Measurements from ENCODE around the gene ABCC1.

Gene ABCC1

DNA sequence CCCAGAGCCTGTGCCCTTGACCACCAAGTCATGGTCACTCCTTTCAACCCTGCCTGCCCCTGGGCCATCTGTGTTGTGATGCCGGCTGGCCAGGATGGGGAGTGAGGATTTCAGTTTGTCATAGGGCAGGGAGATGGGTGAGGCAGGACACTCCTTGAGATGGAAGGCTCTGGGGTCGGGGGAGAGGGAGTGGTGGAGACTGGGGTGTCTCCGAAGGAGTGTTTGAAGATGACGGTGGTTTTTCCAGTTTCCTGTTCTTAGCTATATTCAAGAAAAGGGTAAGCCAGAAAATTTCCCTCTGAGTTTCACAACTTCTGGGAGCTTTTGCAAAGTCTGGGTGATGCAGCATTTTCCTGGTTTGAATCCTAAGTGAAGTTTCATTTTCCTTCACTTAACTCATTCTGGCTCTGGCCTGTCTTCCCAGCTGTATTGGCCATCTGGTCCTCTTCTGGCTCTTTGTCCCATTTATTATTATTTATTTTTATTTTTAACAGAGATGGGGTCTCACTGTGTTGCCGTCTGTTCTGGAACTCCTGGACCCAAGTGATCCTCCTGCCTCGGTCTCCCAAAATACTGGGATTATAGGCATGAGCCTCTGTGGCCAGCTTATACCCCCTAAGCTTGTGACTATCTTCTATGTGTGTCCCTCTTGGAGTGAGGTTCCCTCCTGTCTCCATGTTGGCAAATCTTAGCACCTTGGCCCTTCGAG lies 27.7 kb downstream of the ABCC1 start:
- Histone ChIP-seq H3K4me3 (ENCODE audit: low read length) (no peak overlapping the region), H3K36me3 (ENCODE audit: control insufficient read depth, low read length) (peaks cover 59% of the 10 kb centered on the region), H3K9me3 (ENCODE audit: control insufficient read depth, insufficient read depth, low read length) (peaks cover 39% of the 10 kb centered on the region), H3K27ac (ENCODE audit: low read depth, low read length) (no peak overlapping the region), H3K9me2 (replicated peaks; ENCODE audit: control insufficient read depth, low read length) (no peaks in the 10 kb centered on the region), H3F3A (ENCODE audit: control insufficient read depth, insufficient read depth) (no peaks in the 10 kb centered on the region), H3K4me2 (ENCODE audit: low read length) (no peak overlapping the region), H3K27me3 (ENCODE audit: control insufficient read depth, low read length) (no peaks in the 10 kb centered on the region), H3K79me2 (ENCODE audit: control insufficient read depth, low read length) (peaks cover 90% of the 10 kb centered on the region), H4K20me1 (ENCODE audit: control insufficient read depth, insufficient read depth, low read depth, low read length) (no peaks in the 10 kb centered on the region), H3K4me1 (ENCODE audit: control insufficient read depth, low read length) (no peaks in the 10 kb centered on the region)
- TF ChIP-seq, protein P1, sequence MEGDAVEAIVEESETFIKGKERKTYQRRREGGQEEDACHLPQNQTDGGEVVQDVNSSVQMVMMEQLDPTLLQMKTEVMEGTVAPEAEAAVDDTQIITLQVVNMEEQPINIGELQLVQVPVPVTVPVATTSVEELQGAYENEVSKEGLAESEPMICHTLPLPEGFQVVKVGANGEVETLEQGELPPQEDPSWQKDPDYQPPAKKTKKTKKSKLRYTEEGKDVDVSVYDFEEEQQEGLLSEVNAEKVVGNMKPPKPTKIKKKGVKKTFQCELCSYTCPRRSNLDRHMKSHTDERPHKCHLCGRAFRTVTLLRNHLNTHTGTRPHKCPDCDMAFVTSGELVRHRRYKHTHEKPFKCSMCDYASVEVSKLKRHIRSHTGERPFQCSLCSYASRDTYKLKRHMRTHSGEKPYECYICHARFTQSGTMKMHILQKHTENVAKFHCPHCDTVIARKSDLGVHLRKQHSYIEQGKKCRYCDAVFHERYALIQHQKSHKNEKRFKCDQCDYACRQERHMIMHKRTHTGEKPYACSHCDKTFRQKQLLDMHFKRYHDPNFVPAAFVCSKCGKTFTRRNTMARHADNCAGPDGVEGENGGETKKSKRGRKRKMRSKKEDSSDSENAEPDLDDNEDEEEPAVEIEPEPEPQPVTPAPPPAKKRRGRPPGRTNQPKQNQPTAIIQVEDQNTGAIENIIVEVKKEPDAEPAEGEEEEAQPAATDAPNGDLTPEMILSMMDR (IDR thresholded peaks at IDR 0.05; ENCODE audit: low read depth, low read length, poor library complexity, severe bottlenecking) = no peak
- no peak for TF ChIP-seq EZH2phosphoT487 (IDR thresholded peaks at IDR 0.05; ENCODE audit: borderline replicate concordance, low read length)

DNA sequence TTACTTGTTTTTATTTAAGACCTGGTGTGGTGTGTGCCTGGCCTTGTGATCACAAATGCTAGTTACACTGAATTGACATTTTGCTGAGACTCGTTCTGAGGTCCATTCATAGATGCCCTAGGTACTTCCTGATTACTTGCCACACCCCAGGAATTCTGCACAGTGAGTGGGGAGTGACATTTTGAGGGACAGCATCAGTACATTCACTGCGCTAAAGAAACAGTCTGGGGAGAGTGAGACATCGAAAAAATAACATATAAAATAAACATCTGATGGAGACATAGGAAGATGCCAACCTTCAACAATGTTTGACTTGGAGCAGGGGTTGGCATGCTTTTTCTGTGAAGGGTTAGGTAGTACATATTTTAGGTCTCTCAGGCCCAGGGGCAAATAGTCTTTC lies 30.4 kb downstream of the ABCC1 start:
- Histone ChIP-seq H3F3A (ENCODE audit: control insufficient read depth, insufficient read depth) (no peaks in the 10 kb centered on the region), H3K4me1 (ENCODE audit: control insufficient read depth, low read length) (no peaks in the 10 kb centered on the region), H3K4me2 (ENCODE audit: low read length) (no peak overlapping the region), H3K27ac (ENCODE audit: low read depth, low read length) (no peak overlapping the region), H3K9me2 (replicated peaks; ENCODE audit: control insufficient read depth, low read length) (no peaks in the 10 kb centered on the region), H3K9me3 (ENCODE audit: control insufficient read depth, insufficient read depth, low read length) (peaks cover 40% of the 10 kb centered on the region), H3K27me3 (ENCODE audit: control insufficient read depth, low read length) (no peaks in the 10 kb centered on the region), H3K79me2 (ENCODE audit: control insufficient read depth, low read length) (peaks cover 87% of the 10 kb centered on the region), H4K20me1 (ENCODE audit: control insufficient read depth, insufficient read depth, low read depth, low read length) (no peaks in the 10 kb centered on the region), H3K36me3 (ENCODE audit: control insufficient read depth, low read length) (peaks cover 48% of the 10 kb centered on the region), H3K4me3 (ENCODE audit: low read length) (no peak overlapping the region)
- TF ChIP-seq, protein P1 (IDR thresholded peaks at IDR 0.05; ENCODE audit: low read depth, low read length, poor library complexity, severe bottlenecking) = no peak
- TF ChIP-seq EZH2phosphoT487 (IDR thresholded peaks at IDR 0.05; ENCODE audit: borderline replicate concordance, low read length) = no peak

DNA sequence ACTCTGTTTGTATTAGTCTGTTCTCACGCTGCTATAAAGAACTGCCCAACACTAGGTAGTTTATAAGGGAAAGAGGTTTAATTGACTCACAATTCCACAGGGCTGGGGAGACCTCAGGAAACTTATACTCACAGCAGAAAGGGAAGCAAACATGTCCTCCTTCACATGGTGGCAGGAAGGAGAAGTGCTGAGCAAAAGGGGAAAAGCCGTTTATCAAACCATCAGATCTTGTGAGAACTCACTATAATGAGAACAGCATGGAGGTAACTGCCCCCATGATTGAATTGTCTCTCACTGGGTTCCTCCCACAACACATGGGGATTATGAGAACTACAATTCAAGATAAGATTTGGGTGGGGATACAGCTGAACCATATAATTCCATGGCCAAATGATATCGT lies 30.9 kb downstream of the ABCC1 start:
- Histone ChIP-seq H3K4me3 (ENCODE audit: low read length) (no peak overlapping the region), H3K9me3 (ENCODE audit: control insufficient read depth, insufficient read depth, low read length) (peaks cover 40% of the 10 kb centered on the region), H3K79me2 (ENCODE audit: control insufficient read depth, low read length) (peaks cover 85% of the 10 kb centered on the region), H3K27ac (ENCODE audit: low read depth, low read length) (no peak overlapping the region), H3F3A (ENCODE audit: control insufficient read depth, insufficient read depth) (no peaks in the 10 kb centered on the region), H3K36me3 (ENCODE audit: control insufficient read depth, low read length) (peaks cover 46% of the 10 kb centered on the region), H3K9me2 (replicated peaks; ENCODE audit: control insufficient read depth, low read length) (no peaks in the 10 kb centered on the region), H4K20me1 (ENCODE audit: control insufficient read depth, insufficient read depth, low read depth, low read length) (no peaks in the 10 kb centered on the region), H3K4me1 (ENCODE audit: control insufficient read depth, low read length) (no peaks in the 10 kb centered on the region), H3K27me3 (ENCODE audit: control insufficient read depth, low read length) (no peaks in the 10 kb centered on the region), H3K4me2 (ENCODE audit: low read length) (no peak overlapping the region)
- TF ChIP-seq, protein P1 (IDR thresholded peaks at IDR 0.05; ENCODE audit: low read depth, low read length, poor library complexity, severe bottlenecking) = no peak

Data from DOHH2 (cell line).